ENCODE measurements around the gene IDH1. TPM values are rescaled to one million over a fixed set of nuclear protein-coding genes. Genes with fewer than 3 reads are reported as not detected.

IDH1 gene
- total RNA-seq, 1 donor from 2014 or later: 363 TPM

GRCh38 chr2:208204166-208204565 lies 50.7 kb downstream of the IDH1 start:
- DNase-seq (ENCODE audit: low read depth): no peak
- no peak overlapping the region for H3K4me3 ChIP-seq (ENCODE audit: low read depth, low read length)
- H3K27me3 ChIP-seq (ENCODE audit: control insufficient read depth, insufficient read depth, low read length): no peaks in the 10 kb centered on the region
- TF ChIP-seq, protein P1, sequence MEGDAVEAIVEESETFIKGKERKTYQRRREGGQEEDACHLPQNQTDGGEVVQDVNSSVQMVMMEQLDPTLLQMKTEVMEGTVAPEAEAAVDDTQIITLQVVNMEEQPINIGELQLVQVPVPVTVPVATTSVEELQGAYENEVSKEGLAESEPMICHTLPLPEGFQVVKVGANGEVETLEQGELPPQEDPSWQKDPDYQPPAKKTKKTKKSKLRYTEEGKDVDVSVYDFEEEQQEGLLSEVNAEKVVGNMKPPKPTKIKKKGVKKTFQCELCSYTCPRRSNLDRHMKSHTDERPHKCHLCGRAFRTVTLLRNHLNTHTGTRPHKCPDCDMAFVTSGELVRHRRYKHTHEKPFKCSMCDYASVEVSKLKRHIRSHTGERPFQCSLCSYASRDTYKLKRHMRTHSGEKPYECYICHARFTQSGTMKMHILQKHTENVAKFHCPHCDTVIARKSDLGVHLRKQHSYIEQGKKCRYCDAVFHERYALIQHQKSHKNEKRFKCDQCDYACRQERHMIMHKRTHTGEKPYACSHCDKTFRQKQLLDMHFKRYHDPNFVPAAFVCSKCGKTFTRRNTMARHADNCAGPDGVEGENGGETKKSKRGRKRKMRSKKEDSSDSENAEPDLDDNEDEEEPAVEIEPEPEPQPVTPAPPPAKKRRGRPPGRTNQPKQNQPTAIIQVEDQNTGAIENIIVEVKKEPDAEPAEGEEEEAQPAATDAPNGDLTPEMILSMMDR (IDR thresholded peaks at IDR 0.05; ENCODE audit: insufficient read depth, low read length, severe bottlenecking): no peak
- no peak for FAIRE-seq
- H3K36me3 ChIP-seq (ENCODE audit: control insufficient read depth, insufficient read depth, low read length): no peaks in the 10 kb centered on the region

GRCh38 chr2:208195531-208195930 lies 59.3 kb downstream of the IDH1 start:
- TF ChIP-seq, protein P1 (IDR thresholded peaks at IDR 0.05; ENCODE audit: insufficient read depth, low read length, severe bottlenecking): no peak
- Histone ChIP-seq H3K27me3 (ENCODE audit: control insufficient read depth, insufficient read depth, low read length) (no peaks in the 10 kb centered on the region), H3K36me3 (ENCODE audit: control insufficient read depth, insufficient read depth, low read length) (no peaks in the 10 kb centered on the region), H3K4me3 (ENCODE audit: low read depth, low read length) (no peak overlapping the region)
- FAIRE-seq (no peak), DNase-seq (ENCODE audit: low read depth) (no peak)

- H3K4me3 ChIP-seq (ENCODE audit: low read depth, low read length): no peak overlapping the region
- no peak for FAIRE-seq
These were observed 62.1 kb downstream of the IDH1 start for GRCh38 chr2:208192611-208193236.

GRCh38 chr2:208189810-208190503 lies 64.9 kb downstream of the IDH1 start, which contains the start of gene C2orf80:
Gene C2orf80, minus strand, starts transcription at chr2:208190030. Its CDS starts 3,044 bp downstream, at chr2:208186986.
- FAIRE-seq (no peak), DNase-seq (ENCODE audit: low read depth) (no peak)
- H3K36me3 ChIP-seq (ENCODE audit: control insufficient read depth, insufficient read depth, low read length): no peaks in the 10 kb centered on the region
- TF ChIP-seq, protein P1 (IDR thresholded peaks at IDR 0.05; ENCODE audit: insufficient read depth, low read length, severe bottlenecking): no peak
- no peaks in the 10 kb centered on the region for H3K27me3 ChIP-seq (ENCODE audit: control insufficient read depth, insufficient read depth, low read length)
- H3K4me3 ChIP-seq (ENCODE audit: low read depth, low read length): no peak within 1 kb of the TSS

More at GRCh38 chr2:208192611-208193236, 62.1 kb downstream of the IDH1 start:
- TF ChIP-seq, protein P1 (IDR thresholded peaks at IDR 0.05; ENCODE audit: insufficient read depth, low read length, severe bottlenecking): no peak
- DNase-seq (ENCODE audit: low read depth): peak; percentile 41
- Histone ChIP-seq H3K36me3 (ENCODE audit: control insufficient read depth, insufficient read depth, low read length) (no peaks in the 10 kb centered on the region), H3K27me3 (ENCODE audit: control insufficient read depth, insufficient read depth, low read length) (no peaks in the 10 kb centered on the region)

- Histone ChIP-seq H3K36me3 (ENCODE audit: control insufficient read depth, insufficient read depth, low read length) (no peaks in the 10 kb centered on the region), H3K4me3 (ENCODE audit: low read depth, low read length) (no peak overlapping the region), H3K27me3 (ENCODE audit: control insufficient read depth, insufficient read depth, low read length) (no peaks in the 10 kb centered on the region)
- FAIRE-seq (no peak), DNase-seq (ENCODE audit: low read depth) (no peak)
- TF ChIP-seq, protein P1 (IDR thresholded peaks at IDR 0.05; ENCODE audit: insufficient read depth, low read length, severe bottlenecking): no peak
These were observed 65.6 kb downstream of the IDH1 start for GRCh38 chr2:208189069-208189809.

Data from bronchial epithelial cell (primary cell).